ENCODE data around the gene PDE3A.
"Not testable (repeated sequence)": the region's sequence is repeated elsewhere in the genome, so short reads cannot be mapped to it uniquely, and the experiment has no call there.

The PDE3A gene

DNA sequence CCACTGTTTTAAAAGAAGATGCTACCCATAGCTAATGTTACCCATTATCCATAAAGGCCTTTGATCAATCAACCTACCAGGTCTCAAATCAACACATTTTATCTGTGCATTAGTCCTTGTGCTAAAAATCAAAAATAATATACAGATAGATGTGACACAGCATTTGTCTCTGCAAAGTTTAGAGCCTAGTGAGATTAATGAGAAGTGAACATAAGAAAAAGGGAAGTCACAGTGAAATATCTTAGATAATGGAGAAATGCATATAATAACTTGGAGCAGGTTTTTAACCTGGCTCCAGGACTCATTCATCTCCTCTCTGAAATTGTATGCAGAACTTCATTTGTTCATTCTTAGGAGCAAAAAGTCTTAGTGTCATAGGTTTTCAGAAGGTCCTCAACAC, 7.2 kb downstream of the PDE3A start:
- DNase-seq = no peak

DNA sequence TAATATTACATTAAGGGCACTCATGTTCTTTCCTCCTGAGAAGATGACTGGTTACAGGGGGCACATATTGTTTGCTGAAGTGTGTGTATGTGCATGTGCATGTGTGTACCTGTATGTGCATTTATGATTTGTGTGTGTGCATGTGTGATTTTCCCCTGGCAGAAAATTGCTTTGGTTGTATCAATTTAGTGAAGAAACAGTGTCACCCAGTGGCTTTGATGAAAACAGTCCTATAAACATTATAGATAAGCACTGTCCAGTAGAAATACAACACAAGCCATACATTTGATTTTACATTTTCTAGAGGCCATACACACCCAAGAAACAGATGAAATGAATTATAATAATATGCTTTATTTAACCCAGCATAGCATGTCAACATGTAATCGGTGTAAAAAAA, 8.6 kb downstream of the PDE3A start:
- no peak for DNase-seq

DNA sequence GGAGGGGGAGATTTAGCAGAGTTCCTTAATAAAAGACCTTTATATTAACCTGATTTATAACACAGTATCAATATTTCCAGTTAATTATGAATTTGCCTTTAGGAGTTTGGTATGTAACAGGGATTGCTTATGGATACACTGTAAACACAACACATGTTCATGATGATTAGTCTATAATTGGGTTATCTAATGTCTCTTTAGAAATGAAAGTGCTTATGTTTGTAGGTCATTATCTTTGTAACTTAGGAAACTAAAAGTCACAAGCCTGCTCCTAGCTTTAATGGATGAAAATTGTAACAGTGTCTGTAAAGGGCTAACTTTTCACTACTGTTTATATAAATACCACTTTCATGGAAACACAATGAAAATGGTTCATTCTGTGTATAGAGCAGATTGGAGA, 9.4 kb downstream of the PDE3A start:
- DNase-seq = no peak

DNA sequence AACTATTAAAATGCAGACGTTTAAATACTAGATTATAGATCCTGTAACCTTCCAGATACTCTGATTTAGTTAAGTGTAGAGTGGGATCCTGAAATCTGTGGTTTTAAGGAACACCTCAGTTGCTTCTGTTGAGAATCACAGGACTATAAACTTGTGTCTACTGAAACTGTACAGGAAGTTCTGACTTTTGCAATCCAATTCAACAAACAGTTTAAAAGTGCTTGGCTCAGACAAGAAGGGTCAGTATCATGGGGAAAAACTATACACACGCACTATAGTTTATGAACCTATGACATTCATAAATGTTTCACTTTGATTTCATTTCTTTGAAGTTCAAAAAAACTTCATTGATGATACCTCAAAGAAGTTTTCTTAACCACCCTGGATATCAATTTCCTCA, 13.8 kb downstream of the PDE3A start:
- DNase-seq = no peak

DNA sequence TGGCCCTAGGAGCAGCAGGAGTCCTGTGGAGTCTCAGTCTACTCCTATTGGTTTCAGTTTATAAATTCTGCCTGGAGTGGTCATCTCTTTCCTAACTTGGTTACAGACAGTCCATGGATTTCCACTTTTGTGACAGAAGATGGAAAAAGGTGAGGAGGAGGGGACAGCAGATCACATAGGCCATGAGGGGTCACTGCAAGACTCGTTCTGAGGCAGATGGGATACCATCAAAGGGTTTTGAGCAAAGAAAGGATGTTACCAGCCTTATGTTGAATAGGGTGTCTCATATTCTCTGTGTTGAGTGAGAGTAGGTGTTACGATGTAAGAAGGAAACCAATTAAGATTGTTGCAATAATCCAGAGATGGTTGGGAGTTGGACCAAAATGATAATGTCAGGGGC, 15.3 kb downstream of the PDE3A start:
- no peak for DNase-seq

DNA sequence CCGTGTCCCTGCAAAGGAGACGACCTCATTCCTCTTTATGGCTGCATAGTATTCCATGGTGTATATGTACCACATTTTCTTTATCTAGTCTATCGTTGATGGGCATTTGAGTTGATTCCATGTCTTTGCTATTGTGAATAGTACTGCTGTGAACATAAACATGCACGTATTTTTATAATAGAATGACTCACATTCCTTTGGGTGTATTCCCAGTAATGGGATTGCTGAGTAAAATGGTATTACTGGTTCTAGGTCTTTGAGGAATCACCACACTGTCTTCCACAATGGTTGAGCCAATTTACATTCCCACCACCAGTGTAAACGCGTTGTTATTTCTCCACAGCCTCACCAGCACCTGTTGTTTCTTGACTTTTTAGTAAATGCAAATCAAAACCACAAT, 16.5 kb downstream of the PDE3A start:
- not testable (repeated sequence) for DNase-seq

DNA sequence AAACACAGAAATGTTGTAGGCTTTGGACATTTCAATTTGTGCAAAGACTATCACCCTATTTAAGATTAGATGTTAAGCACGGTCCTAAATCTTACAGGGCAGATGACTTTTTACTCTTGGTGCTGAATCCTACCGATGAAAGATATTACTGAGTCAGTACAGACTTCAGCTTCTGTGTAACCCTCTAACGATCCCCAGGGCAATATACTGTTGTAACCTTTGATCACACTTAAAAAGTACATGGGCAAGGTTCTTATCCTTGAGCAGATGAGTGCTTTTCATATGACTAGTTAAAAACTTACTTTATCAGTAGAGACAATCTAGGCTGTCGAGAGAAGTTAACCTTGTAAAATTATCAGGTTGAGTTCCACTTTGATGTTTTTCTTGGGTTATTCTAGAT, 22.5 kb downstream of the PDE3A start:
- no peak for DNase-seq

DNA sequence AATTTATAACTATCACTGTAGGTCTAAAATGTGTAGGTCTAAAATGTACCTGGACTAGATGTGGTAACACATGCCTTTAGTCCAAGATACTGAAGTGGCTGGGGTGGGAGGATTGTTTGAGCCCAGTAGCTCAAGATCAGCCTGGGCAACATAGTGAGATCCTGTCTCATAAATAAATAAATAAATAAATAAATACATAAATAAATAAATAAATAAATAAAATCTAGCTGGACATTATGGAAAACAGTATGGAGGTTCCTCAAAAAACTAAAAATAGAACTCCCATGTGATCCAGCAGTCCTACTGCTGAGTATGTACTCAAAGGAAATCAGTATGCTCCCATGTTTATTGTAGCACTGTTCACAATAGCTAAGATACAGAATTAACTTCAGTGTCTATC, 24.0 kb downstream of the PDE3A start:
- DNase-seq = no peak

DNA sequence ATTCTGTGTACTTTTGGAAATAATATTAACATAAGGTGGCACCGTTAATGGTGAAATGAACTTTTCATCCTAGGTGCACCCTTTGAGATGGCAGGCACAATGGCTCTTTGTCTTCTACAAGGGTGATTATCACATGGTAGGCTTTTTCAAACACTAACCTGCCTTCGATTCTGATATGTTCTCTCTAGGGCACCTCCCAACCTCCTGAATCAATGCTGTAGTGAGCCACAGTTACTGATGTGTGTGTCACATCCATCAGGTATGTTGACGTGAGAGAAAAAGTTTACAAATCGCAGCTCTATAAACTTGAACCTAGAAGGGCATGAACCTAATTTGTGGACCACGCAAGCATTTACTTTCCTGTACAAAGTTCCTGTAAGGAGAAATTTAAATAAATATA, 25.4 kb downstream of the PDE3A start:
- DNase-seq = no peak

DNA sequence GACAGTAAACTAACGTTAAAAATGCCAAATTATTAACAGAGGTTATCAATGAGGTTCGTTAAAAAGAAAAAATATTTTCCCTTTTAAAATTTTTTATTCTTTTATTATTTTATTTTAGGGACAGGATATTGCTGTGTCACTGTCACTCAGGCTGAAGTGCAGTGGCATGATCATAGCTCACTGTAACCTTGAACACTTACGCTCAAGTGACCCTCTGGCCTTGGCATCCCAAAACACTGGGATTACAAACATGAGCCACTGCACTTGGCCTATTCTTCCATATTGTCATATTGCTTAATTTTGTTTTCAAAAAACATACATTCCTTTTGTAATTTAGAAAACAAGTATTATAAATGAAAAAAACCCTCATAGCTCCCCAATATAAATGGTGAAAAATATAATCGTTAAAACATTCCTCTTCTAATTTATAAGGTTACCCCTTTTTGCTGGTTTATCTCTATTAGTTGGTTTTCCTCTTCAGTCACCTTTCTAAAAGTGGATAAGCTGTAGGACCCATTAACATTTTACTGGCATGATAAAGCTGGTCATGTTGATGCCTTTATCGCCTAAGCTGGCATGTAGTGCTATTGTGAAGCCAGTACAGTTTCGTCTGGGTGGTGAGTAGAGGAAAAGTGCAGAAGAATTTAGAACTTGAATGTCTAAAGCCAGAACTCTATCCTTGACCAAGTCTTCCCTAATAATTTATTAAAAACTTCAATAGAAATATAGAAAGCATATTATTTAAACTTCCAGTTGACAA, 27.6 kb downstream of the PDE3A start:
- no peak for DNase-seq

DNA sequence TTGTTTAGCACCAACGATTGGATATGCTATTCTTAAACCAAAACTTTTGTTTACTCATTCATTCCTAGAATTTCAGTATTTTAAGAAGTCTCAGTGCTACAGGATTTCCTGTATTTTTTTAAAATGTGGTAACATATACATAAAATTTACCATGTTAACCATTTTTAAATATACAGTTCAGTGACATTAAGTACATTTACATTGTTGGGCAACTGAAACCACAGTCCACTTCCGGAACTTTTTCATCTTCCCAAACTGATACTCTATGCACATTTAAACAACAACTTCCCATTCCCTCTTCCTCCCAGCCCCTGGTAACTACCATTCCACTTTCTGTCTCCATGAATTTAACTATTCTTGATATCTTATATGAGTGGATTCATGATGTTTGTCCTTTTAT, 30.3 kb downstream of the PDE3A start:
- DNase-seq = no peak

DNA sequence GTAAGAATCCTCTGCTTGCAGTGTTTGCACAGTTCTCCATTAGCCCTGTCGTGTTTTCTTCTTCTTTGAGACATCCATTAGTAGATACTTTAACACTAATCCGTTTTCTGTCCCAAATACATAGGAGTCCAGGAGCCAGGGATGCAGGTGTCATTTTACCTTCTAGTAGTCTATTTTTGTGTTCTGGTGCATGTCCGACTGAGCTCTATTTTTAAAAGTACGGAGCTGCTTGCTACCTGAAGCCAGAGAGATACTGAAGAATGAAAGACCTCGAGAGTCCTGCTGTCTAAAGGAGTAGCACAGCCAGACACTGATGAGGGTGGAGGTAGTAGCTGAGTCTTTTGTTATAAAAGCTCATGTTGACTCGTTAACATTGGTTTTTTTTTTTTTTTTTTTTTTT, 31.7 kb downstream of the PDE3A start:
- DNase-seq = no peak

DNA sequence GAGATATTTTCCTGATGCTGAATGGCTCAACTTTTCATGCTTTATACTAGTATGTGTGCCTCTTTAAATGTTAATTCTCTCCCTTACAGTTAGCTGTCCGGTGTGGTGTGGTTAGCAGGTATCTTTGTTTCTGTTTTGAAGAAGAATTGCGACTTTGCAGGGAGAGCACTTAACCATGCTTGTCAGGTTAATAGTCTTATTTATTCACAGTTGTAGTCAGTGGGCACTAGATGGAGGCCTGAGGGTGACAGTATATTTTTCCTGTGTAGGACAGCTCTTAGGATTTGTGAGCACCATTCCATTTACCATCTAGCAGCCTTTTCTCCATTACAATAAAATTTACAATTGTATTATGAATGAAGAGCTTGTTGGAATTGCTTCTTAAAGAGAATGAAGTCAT, 34.9 kb downstream of the PDE3A start:
- DNase-seq = no peak

DNA sequence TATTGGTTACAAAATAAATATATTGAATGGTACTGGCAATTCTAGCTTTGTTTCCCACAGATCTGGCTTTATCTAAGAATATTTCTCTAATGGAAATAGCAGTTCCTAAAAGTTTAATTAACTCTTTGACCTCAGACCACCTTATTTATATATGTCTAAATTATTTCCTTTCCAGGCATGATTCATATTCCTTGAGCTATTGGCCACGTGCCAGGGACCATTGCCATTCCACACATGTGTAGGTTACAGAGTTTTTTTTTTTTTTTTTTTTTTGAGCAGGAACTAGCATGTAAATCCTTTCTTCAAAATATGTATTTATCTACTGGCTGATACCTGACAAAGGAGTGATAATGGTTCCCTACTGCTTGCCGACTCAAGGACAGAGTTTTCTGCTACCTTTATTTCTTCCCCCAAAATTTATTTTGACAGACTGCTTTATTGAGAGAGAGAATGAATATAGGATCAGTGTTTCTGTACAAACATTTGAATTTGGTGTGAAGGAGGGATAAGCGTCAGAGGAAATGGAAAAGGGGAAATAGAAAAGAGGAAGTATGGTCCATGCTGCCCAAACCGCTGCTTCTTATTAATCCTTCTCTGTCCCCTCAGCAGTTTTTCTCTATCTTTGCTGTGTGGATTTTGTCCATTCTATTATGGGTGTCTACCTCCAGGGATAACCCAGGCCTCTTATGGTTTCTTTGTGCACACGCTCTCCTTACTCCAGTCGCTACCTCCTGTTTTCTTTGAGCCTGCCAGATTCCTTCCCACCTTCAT, 36.4 kb downstream of the PDE3A start:
- DNase-seq = no peak

DNA sequence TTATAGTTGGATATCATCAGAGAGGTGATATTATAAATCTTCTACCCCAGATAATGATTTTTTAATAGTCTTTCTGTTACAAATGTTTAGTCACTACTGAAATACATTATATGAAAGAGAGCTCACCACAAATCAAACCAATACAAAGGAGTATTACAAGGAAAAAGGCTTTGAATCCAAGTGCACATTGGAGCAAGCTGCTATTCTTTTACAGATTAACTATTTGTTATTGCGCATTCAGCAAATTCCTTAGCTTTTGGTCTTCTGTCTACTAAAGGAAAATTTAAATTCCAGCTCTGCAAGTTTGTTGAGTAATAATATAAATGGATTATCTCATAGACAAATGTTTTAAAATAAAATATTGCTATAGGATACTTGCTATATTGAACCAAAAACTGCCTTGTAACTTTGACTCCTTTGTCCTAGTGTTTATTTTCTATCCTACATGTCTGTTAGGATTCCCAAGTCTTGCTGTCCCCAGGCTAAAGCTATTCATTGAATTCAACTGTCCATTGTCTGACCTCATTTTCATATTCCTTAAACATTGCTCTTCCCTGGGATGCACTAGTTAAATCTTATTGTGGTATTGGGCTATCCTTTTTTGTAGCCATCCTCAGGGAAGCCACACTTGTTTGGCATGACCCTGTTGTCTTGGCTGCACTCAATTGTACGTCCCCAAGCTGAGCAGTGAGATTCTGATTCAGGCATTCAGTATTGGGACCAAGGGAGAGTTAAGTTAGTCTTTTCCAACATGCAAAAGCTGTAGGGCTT, 41.5 kb downstream of the PDE3A start:
- no peak for DNase-seq

DNA sequence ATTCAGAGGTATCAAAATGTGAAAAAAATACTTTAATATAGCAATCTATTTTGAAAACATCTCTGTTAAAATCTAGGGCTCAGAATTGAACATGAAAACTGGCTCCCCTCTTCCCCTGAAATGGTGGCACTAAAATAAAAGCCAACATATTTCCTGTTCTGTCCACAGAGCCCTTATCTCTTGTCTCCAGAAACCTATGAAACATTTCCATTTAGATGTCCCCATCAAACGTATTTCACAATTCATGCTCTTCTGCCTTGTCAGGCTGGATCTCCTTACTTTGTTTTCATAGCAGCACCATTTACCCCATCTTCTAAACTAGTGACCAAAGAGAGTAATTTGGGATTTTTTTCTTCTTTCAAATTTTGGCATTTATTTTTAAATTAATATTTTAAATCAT, 42.4 kb downstream of the PDE3A start:
- DNase-seq = no peak

DNA sequence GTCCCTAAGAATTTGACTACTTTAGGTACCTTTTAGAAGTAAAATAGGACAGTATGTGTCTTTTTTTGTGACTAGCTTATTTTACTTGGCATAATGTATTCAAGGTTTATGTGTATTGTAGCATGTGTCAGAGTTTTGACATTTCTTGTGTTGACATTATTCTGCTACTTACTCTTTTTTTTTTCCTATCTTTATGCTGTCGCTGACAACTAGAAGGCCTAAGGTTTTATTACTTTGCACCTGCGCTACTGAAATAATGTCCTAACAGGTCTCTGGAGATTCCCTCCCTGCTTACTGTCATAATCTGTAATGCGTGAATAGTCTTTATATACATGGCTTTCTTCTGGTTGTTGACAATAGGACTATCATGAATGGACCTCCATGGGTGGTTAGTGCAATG, 43.0 kb downstream of the PDE3A start:
- DNase-seq = no peak

DNA sequence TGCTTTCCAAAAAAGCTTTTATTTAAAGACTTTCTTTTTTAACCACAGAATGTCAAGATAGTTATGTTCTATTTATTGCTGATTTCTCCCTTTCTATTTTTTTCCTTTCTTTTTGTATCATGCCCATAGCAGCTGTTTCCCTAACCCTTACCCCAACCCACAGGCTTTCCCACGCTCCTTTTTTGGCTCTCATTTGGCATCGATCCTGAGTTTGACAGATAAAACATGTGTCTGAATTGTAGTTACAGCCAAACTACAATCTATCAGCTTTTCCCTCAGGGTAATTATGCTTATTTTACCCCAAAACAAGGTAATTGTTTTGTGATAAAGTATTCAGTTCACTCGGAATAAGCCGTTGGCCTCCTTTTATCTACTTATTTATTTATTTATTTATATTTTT, 46.7 kb downstream of the PDE3A start:
- no peak for DNase-seq

DNA sequence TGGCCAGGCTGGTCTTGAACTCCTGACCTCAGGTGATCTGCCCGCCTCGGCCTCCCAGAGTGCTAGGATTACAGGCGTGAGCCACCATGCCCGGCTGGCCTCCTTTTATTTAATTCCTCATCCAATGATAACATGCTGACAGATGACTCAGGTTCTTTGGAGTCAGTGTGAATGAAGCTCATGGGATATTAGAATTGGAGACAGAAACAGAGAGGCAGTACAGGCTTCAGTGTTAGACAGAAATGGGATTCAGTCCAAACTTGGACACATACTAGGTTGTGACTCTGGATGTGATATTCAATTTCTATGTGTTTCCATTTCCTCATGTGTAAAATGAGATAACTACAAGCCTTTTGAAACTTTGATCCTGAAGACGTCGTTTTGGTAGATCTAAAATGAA, 47.3 kb downstream of the PDE3A start:
- DNase-seq = no peak

DNA sequence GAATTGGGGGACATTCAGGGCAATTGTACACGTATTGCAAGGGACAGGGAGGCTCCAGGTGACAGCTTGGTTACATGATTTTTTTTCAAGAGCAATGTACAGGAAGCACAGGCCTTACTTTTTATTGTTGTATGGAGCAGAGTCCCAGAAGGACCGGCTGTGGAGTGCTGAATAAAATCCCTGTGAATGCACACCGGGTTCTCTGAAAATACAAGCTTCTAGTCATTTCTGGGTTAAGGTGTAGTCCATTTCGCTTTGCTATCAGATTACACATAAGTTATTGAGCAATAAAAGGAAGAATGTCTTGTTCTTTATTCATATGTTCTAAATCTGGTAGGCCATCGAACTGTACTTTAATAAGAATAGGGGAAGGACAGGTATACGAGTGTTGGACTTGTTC, 52.2 kb downstream of the PDE3A start:
- DNase-seq = no peak

DNA sequence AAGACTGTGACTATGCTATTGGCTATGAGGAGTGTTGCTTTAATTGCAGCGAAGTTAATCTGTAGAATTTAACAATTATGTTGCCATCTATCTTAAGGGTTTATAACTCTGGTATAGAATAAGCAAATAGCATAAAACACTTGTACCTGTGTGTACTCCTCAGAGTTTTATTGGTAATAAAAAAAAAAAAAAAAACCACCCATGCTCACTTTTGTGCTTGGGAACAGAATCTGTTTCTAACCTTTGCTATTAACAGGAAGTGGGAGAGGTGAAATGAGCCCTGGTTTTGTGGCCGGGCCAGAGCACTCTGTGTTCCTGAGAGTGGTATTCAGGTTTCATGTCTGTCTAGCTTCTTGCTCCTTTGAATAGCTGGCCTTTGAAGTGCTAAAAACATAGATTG, 53.1 kb downstream of the PDE3A start:
- DNase-seq = no peak

DNA sequence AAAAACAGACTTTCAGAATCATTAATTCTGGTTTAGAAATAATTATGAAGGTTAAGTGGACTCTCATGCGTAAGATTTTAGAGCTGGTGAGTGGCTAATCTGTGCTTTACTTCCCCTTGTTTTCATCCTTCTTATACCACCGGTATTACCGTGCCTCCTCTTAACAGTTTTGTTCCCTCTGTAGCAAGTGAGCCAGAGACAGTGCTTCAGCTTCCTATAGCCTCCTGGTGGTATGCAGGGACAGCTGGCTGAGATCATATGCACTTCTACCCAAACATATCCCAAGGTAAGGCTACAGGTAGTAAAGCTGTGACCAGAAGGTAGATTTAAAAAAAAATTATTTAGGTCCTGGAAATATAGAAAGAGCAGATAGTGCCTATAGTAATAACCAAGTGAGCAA, 55.2 kb downstream of the PDE3A start:
- DNase-seq = no peak

DNA sequence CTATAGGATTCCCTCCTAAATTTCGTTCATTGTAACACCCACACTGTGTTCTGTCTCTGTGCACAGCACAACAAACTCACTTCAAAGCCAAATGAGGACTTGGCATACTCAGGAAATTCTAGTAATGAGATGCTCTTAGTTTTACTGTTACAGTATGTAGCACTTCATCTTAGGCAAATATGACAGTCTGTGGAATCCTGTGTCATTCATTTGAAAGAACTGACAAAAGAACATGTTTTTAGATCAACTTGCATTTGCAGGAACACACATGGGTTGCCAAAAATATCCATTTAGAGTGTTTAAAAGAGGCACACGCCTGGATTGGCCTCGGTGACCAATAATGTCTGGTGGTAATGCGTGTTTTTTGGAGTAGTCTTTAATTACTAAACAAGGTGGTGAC, 56.5 kb downstream of the PDE3A start:
- no peak for DNase-seq

DNA sequence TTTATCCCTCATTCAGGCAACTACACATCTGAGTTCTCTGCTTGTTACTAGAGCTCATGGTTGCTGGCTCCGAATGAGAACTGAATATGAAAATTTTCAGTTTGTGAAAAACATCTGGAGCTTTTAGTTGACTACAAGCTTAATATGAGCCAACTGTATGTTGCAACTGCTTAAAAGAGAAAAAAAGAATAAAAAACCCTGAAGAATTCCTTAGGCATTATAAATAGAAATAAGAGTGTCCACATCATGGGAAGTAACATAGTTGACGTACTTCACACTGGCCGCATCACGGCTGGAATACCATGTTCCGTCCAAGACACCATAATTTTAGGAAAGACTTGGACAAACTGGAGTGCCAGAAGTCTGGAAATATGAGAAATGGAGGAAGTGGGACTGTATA, 57.9 kb downstream of the PDE3A start:
- no peak for DNase-seq

All from NCI-H510A (cell line).